ENCODE data around the gene PSG4. TPM values are rescaled to one million over a fixed set of nuclear protein-coding genes. Genes with fewer than 3 reads are reported as not detected.
"Not testable (repeated sequence)": the region's sequence is repeated elsewhere in the genome, so short reads cannot be mapped to it uniquely, and the experiment has no call there.

PSG4 gene
- polyA plus RNA-seq, 1 experiment: 5.7 TPM

- TF ChIP-seq CTCF (IDR thresholded peaks at IDR 0.05; ENCODE audit: insufficient read depth, low read depth, low read length): 0 out of 2 replicates have a peak, but pooled peaks have one; percentile 5
- POLR2A ChIA-PET; H3K27me3 ChIP-seq (ENCODE audit: control insufficient read depth, insufficient read depth, low read length); H3K4me3 ChIP-seq (ENCODE audit: low read depth, low read length); CTCF ChIA-PET; H3K36me3 ChIP-seq (ENCODE audit: control insufficient read depth, insufficient read depth, low read length); DNase-seq (ENCODE audit: low read depth): not testable (repeated sequence)
Observed at GRCh38 chr19:43179569-43180147, 25.8 kb downstream of the PSG4 start.

GRCh38 chr19:43178577-43178976 lies 26.9 kb downstream of the PSG4 start:
- H3K36me3 ChIP-seq (ENCODE audit: control insufficient read depth, insufficient read depth, low read length); POLR2A ChIA-PET; H3K4me3 ChIP-seq (ENCODE audit: low read depth, low read length); DNase-seq (ENCODE audit: low read depth); H3K27me3 ChIP-seq (ENCODE audit: control insufficient read depth, insufficient read depth, low read length): not testable (repeated sequence)
- CTCF ChIA-PET: interaction anchor here (1.5 kb wide), 1 partner anchor 9 kb away, joined by 3 read pairs; no protein-coding TSS in a partner anchor

- H3K27me3 ChIP-seq (ENCODE audit: control insufficient read depth, insufficient read depth, low read length); H3K4me3 ChIP-seq (ENCODE audit: low read depth, low read length); POLR2A ChIA-PET; H3K36me3 ChIP-seq (ENCODE audit: control insufficient read depth, insufficient read depth, low read length); DNase-seq (ENCODE audit: low read depth); CTCF ChIA-PET: not testable (repeated sequence)
Observed at GRCh38 chr19:43165906-43166305, 39.5 kb downstream of the PSG4 start.

- H3K27me3 ChIP-seq (ENCODE audit: control insufficient read depth, insufficient read depth, low read length); DNase-seq (ENCODE audit: low read depth); CTCF ChIA-PET; H3K4me3 ChIP-seq (ENCODE audit: low read depth, low read length); H3K36me3 ChIP-seq (ENCODE audit: control insufficient read depth, insufficient read depth, low read length); POLR2A ChIA-PET: not testable (repeated sequence)
Observed at GRCh38 chr19:43163135-43163534, 42.3 kb downstream of the PSG4 start.

- H3K36me3 ChIP-seq (ENCODE audit: control insufficient read depth, insufficient read depth, low read length); CTCF ChIA-PET; H3K4me3 ChIP-seq (ENCODE audit: low read depth, low read length); POLR2A ChIA-PET; H3K27me3 ChIP-seq (ENCODE audit: control insufficient read depth, insufficient read depth, low read length); DNase-seq (ENCODE audit: low read depth): not testable (repeated sequence)
Observed at GRCh38 chr19:43162261-43162660, 43.2 kb downstream of the PSG4 start.

GRCh38 chr19:43152214-43152613 lies 53.2 kb downstream of the PSG4 start:
- ChIA-PET POLR2A (no interaction called here), CTCF (interaction anchor here (1.0 kb wide), 1 partner anchor 40 kb away, joined by 4 read pairs; no protein-coding TSS in a partner anchor)
- no peak overlapping the region for H3K4me3 ChIP-seq (ENCODE audit: low read depth, low read length)
- H3K36me3 ChIP-seq (ENCODE audit: control insufficient read depth, insufficient read depth, low read length): no peaks in the 10 kb centered on the region
- no peaks in the 10 kb centered on the region for H3K27me3 ChIP-seq (ENCODE audit: control insufficient read depth, insufficient read depth, low read length)
- DNase-seq (ENCODE audit: low read depth): no peak
- TF ChIP-seq CTCF (IDR thresholded peaks at IDR 0.05; ENCODE audit: insufficient read depth, low read depth, low read length): no peak

- H3K4me3 ChIP-seq (ENCODE audit: low read depth, low read length); H3K27me3 ChIP-seq (ENCODE audit: control insufficient read depth, insufficient read depth, low read length); H3K36me3 ChIP-seq (ENCODE audit: control insufficient read depth, insufficient read depth, low read length); CTCF ChIA-PET; DNase-seq (ENCODE audit: low read depth); POLR2A ChIA-PET: not testable (repeated sequence)
Observed at GRCh38 chr19:43149788-43150187, 55.6 kb downstream of the PSG4 start.

GRCh38 chr19:43148233-43148632 lies 57.2 kb downstream of the PSG4 start:
- ChIA-PET POLR2A (no interaction called here), CTCF (no interaction called here)
- no peak for TF ChIP-seq CTCF (IDR thresholded peaks at IDR 0.05; ENCODE audit: insufficient read depth, low read depth, low read length)
- no peaks in the 10 kb centered on the region for H3K27me3 ChIP-seq (ENCODE audit: control insufficient read depth, insufficient read depth, low read length)
- peak; percentile 77 for DNase-seq (ENCODE audit: low read depth)
- H3K4me3 ChIP-seq (ENCODE audit: low read depth, low read length): no peak overlapping the region
- H3K36me3 ChIP-seq (ENCODE audit: control insufficient read depth, insufficient read depth, low read length): no peaks in the 10 kb centered on the region
